ENCODE data around the gene C1orf174. TPM values are rescaled to one million over a fixed set of nuclear protein-coding genes. Genes with fewer than 3 reads are reported as not detected.

C1orf174 gene
- total RNA-seq, 1 experiment from 2014 or later, result 45.2 TPM

DNA sequence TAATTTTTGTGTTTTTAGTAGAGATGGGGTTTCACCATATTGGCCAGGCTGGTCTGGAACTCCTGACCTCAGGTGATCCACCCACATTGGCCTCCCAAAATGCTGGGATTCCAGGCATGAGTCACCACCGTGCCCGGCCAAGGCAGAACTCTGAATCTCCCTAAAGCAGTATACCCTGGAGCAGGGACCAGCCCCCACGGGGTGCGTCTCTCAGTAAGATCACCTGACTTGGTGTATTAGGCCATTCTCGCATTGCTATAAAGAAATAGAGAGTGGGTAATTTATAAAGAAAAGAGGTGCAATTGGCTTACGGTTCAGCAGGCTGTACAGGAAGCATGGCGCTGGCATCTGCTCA is 28.6 kb downstream of the C1orf174 start:
- no peak for DNase-seq (ENCODE audit: low read depth)

DNA sequence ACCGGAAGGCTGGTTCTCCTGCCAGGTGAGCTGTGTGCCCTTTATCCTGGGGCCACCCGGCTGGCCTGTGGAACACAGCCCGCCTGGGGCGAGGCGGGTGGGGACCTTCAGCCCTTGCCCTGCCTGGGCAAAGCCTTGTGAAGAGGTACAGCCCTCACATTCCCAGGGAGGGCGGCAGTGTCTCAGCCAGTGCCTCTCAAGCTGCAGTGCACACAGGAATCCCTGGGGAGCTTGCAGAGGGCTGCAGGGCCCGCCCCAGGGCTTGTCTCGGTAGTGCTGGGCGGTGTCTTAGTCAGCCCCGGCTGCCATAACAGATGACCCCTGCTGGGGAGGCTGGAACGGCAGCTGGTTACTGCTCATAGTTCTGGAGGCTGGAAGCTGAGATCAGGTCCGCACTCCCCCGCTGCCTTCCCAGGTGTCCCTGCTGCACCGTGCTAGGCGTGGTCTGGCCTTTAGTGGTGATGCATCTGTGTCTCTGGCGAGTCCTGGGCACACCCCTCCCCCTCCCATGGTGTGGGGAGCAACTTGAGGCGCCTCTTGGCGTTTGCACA is 30.2 kb downstream of the C1orf174 start:
- DNase-seq (ENCODE audit: low read depth), result no peak

DNA sequence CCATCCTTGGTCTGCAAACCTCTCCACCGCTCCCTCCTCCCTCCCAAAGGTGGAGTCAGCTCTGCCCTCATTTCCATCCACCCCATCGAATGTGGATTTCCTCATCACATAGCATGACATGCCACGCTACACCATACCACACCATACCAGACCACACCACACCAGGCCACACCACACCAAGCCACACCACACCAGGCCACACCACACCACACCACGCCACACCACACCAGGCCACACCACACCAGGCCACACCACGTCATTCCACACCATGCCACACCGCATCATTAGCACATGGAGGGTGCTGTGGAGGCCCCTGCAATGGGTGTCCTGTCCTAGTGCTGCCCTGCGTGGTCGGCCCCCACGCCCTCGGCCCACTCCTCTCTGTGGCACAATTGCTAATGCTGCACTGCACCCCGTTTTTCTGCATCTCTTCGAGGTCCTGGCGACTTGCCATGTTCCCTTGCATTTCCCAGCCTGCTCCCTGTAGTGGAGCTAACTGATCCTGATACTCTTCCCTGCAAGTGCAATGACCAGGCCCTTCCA is 31.5 kb downstream of the C1orf174 start:
- DNase-seq (ENCODE audit: low read depth), result no peak

DNA sequence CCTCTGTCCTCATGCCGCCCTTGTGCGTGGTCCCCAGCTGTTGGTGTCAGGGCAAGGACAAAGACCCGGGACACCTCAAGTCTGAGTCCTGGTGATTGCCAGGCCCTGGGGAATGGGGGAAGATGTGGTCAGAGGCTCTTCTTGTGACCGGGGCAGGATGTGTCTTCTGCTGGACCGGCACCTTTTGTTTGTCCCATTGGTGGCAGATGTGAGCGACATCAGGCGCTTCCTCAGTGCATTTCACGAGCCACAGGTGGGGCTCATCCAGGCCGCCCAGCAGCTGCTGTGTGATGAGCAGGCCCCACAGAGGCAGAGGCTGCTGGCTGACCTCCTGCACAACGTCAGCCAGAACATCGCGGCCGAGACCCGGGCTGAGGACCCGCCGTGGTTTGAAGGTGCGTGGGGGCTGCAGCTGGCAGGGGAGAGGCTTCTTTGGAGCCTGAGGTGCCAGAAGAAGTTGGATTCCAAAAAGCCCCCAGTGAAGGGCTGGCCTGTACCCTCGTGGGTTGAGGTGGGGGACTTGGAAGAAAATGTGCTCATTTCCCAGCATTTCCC is 34.4 kb downstream of the C1orf174 start:
- no peak for DNase-seq (ENCODE audit: low read depth)

GRCh38 chr1:3864884-3865283 is 35.2 kb downstream of the C1orf174 start:
- DNase-seq (ENCODE audit: low read depth), result no peak

- DNase-seq (ENCODE audit: low read depth), result no peak
Measured at GRCh38 chr1:3863231-3863935, 36.7 kb downstream of the C1orf174 start.

- peak; percentile 18 for DNase-seq (ENCODE audit: low read depth)
Measured at GRCh38 chr1:3858231-3858981, 41.7 kb downstream of the C1orf174 start.

GRCh38 chr1:3857791-3858129 is 42.3 kb downstream of the C1orf174 start:
- DNase-seq (ENCODE audit: low read depth), result no peak

DNA sequence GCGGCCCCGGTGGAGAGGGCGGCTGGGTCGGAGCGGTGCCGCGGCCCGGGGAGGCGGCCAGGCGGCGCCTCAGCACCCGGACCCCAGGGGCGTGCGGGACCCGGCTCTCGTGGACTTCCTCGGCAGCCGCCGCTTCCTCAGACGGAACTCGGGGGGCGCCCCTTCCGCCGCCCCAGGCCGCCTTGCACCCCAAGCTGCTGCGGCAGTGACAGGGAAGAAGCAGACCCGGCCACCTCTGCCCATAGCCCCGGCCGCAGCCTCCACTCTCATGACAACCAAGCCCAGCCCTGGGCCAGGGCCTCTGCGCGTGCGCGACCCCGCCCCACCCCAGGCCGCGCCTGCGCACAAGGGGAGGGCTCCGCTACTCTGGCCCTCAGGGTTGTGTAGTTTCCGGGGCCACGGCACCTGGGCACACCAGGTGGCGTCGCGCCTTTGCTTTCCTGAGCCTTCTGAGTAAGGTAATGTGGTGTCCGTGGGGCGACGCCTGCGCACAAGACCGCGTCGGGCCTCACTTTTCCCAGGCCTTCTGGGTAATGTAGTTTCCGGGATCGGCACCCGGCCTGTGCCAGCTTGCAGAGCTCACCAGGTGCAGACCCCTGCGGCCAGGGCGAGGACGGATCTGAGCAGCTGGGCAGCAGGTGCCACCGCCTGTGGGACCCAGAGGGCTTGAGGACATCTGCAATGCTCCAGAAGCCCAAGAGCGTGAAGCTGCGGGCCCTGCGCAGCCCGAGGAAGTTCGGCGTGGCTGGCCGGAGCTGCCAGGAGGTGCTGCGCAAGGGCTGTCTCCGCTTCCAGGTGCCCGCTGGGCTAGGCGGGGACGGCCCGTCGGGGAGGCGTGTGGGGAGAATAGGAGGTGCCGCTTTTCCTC is 42.9 kb downstream of the C1orf174 start, which contains the start of the genes CEP104 and DFFB:
Gene CEP104 (minus strand): TSS at position 289 of the 868 bp plus-strand sequence. CDS start 4,804 bp downstream, outside the sequence.
Gene DFFB (plus strand): TSS at position 554 of the 868 bp plus-strand sequence. CDS start 128 bp downstream, at position 682.
- peak; percentile 72 for DNase-seq (ENCODE audit: low read depth)

DNA sequence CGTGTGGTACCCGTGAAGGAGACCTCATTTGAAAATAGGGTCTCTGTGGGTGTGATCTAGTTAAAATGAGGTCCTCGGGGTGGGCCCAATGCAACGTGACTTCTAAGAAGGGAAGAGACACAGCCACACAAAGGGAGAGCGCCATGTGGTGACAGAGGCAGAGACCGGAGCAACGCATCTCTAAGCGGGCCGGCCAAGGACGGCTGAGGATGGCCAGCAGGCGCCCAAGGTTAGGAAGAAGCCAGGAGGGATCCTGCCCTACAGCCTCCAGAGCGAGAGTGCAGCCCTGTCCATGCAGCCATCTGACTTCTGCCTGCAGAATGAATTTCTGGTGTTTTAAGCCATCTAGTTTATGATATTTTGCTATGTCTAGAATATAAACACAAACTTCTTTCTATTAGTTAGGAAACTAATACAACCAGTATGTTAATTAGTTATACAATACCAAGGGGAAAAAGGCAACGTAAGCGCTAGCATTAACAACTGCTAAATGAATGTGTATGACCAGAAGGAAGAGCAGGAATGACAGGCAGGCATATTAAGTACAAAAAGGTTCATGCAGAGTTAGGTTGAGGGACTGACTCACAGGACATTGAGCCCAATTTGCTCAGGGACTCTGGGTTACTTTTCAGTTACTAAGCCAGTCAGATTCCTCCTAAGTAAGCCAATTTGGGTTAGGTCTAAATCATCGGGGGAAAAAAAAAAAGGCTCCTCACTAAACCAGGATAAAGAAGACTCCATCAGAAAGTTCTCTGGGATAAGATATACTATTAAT is 47.2 kb downstream of the C1orf174 start:
- no peak for DNase-seq (ENCODE audit: low read depth)

DNA sequence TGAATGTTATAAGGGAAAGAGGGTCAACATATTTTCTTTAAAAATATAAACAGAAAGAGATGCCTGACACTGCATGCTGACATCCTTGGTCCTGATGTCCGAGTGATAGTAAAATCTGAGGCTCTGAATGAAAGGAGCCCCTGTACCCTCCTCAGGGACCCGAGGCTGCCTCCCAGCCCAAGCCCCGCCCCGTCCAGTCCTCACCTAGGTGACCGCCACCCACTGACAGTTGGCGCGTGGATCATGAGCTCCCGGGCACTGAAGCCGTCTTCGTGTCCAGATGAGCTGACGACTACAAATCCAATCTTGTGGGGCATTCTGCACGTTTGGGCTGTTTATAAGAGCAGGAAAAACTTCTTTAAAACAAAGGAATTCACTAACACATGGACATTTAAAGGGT is 48.0 kb downstream of the C1orf174 start:
- DNase-seq (ENCODE audit: low read depth), result no peak

- DNase-seq (ENCODE audit: low read depth), result no peak
Measured at GRCh38 chr1:3851292-3851691, 48.8 kb downstream of the C1orf174 start.

- DNase-seq (ENCODE audit: low read depth), result no peak
Measured at GRCh38 chr1:3850857-3851256, 49.2 kb downstream of the C1orf174 start.

GRCh38 chr1:3847081-3847480 is 53.0 kb downstream of the C1orf174 start:
- DNase-seq (ENCODE audit: low read depth), result no peak

- no peak for DNase-seq (ENCODE audit: low read depth)
Measured at GRCh38 chr1:3846541-3846940, 53.5 kb downstream of the C1orf174 start.

- no peak for DNase-seq (ENCODE audit: low read depth)
Measured at GRCh38 chr1:3842912-3843311, 57.2 kb downstream of the C1orf174 start.

DNA sequence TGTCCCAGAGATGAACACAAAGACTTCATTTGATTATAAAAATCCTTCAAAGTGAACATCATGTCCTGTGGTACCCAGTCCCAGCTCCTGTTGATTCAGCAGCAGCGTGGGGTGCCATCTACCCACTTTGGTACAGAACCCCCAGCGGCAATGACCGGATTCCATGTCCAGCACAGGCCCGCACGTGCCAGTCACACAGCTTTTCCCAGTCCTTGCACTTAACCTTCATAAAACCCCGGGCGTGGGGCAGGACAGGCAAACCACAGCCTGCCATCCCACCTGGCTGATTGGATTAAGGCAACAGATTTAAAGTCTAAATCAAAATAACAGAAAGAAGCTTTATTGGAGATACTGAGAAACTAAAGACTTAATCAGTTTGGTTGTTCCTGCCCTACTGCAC is 58.6 kb downstream of the C1orf174 start:
- no peak for DNase-seq (ENCODE audit: low read depth)

All from RPMI7951 (cell line).